Panc1 (cell line): ENCODE measurements around the gene NLRC5. TPM values are rescaled to one million over a fixed set of nuclear protein-coding genes. Genes with fewer than 3 reads are reported as not detected.

Source experiments
- ATAC-seq: fragments of 200-7000 bp; cut with Tn5 transposase; 2 replicates; pipeline ENCODE4 v1.9.1; 2020; ENCODE audit warnings: mild to moderate bottlenecking, moderate library complexity
- BruUV-seq: library from RNA; stranded (reverse); fragments of 400-500 nt; replicated peaks from 2 replicates; lab custom pipeline; 2021; lab: Mats Ljungman, UMichigan
- CTCF ChIA-PET: fragments of 300-600 bp; sonication (Branson Sonifier 250); formaldehyde crosslinking; loops from one replicate; lab custom pipeline; 2022; ENCODE audit warnings: antibody characterized with exemption; lab: Charles Lee
- POLR2A ChIA-PET: fragments of 300-600 bp; sonication (Branson Sonifier 250); formaldehyde crosslinking; loops from one replicate; lab custom pipeline; 2022; ENCODE audit warnings: antibody characterized with exemption; lab: Charles Lee
- DNase-seq: peaks from one replicate; pipeline ENCODE4 v3.0.0-alpha.2; 2010; ENCODE audit warnings: low read depth, low spot score
- H3K27ac ChIP-seq: 2 replicates; pipeline ENCODE4 v1.5.1; 2011; ENCODE audit warnings: mild to moderate bottlenecking, low read length, inconsistent platforms
- H3K27me3 ChIP-seq: fragments of 200-500 bp; sonication (Bioruptor generic); 2 replicates; pipeline ENCODE4 v1.6.0; 2014; ENCODE audit warnings: low read length, inconsistent platforms; ENCODE audit not compliant: control insufficient read depth, insufficient read depth
- H3K36me3 ChIP-seq: fragments of 200-500 bp; sonication (Bioruptor generic); 2 replicates; pipeline ENCODE4 v1.5.1; 2014; ENCODE audit warnings: inconsistent platforms, mild to moderate bottlenecking, low read length, moderate library complexity; ENCODE audit not compliant: control insufficient read depth, insufficient read depth
- H3K4me1 ChIP-seq: 2 replicates; pipeline ENCODE4 v1.5.1; 2011; ENCODE audit warnings: inconsistent platforms, mild to moderate bottlenecking, low read length, moderate library complexity; ENCODE audit not compliant: control insufficient read depth, insufficient read depth
- H3K4me3 ChIP-seq, 2 experiments: 2 replicates each; pipeline ENCODE4 v1.5.1; 2011 to 2012; ENCODE audit warnings: low read depth in 2 of 2, low read length in 2 of 2, mild to moderate bottlenecking in 2 of 2, inconsistent platforms in 1 of 2, moderate library complexity in 1 of 2
- H3K9me3 ChIP-seq: fragments of 200-500 bp; sonication (Bioruptor generic); 2 replicates; pipeline ENCODE4 v1.5.1; 2014; ENCODE audit warnings: low read depth, mild to moderate bottlenecking, inconsistent platforms, low read length, moderate library complexity; ENCODE audit not compliant: control insufficient read depth, insufficient read depth
- POLR2AphosphoS5 ChIP-seq: IDR thresholded peaks from 2 replicates; pipeline ENCODE4 v1.6.1; 2012; ENCODE audit warnings: mild to moderate bottlenecking, low read depth, low read length, moderate library complexity
- SIN3A ChIP-seq: IDR thresholded peaks from 2 replicates; pipeline ENCODE4 v1.6.1; 2012; ENCODE audit warnings: low read depth, mild to moderate bottlenecking, low read length, moderate library complexity, borderline replicate concordance; ENCODE audit not compliant: insufficient read depth
- TCF7L2 ChIP-seq: IDR thresholded peaks from 2 replicates; pipeline ENCODE4 v1.6.1; 2011; ENCODE audit warnings: mild to moderate bottlenecking, low read depth, low read length, inconsistent platforms
- in situ Hi-C: cut with HindIII; loops from 2 replicates; pipeline ENCODE4 v1.10.0; 2016; ENCODE audit warnings: low sequenced_read_pairs, low pct_unique_long_range_greater_than_20kb
- intact Hi-C: fragments of 100-400 bp; cut with micrococcal nuclease; formaldehyde crosslinking; loops from one replicate; pipeline ENCODE4 v1.10.0; 2022; ENCODE audit not compliant: unreplicated experiment
- total RNA-seq: library from RNA; stranded (reverse); gene quantifications from one replicate; pipeline ENCODE4 v1.2.1, GENCODE V29; 2021; ENCODE audit not compliant: unreplicated experiment
- TF ChIP-seq, protein P1 (sequence below), 2 experiments: IDR thresholded peaks; 2 replicates each; pipeline ENCODE4 v1.6.1; 2011 to 2012; ENCODE audit warnings: low read depth in 2 of 2, control low read depth in 1 of 2, low read length in 1 of 2, mild to moderate bottlenecking in 1 of 2, moderate library complexity in 1 of 2; ENCODE audit not compliant: insufficient read depth in 1 of 2
- TF ChIP-seq, protein P2 (sequence below): fragments of 450-650 bp; IDR thresholded peaks from 2 replicates; pipeline ENCODE4 v1.5.1; 2017; ENCODE audit warnings: mild to moderate bottlenecking

The NLRC5 gene
- total RNA-seq, 1 experiment from 2014 or later, result 8.8 TPM

GRCh38 chr16:56995136-56995805 is 5.9 kb downstream of the NLRC5 start:
- no TSS peak for BruUV-seq
- Histone ChIP-seq H3K27ac (no peak overlapping the region), H3K36me3 (no peaks in the 10 kb centered on the region), H3K27me3 (no peaks in the 10 kb centered on the region), H3K9me3 (no peaks in the 10 kb centered on the region), H3K4me1 (no peaks in the 10 kb centered on the region), H3K4me3 (no peak overlapping the region)
- CTCF ChIA-PET, result no interaction called here
- DNase-seq, result no peak
- TF ChIP-seq, protein P1, sequence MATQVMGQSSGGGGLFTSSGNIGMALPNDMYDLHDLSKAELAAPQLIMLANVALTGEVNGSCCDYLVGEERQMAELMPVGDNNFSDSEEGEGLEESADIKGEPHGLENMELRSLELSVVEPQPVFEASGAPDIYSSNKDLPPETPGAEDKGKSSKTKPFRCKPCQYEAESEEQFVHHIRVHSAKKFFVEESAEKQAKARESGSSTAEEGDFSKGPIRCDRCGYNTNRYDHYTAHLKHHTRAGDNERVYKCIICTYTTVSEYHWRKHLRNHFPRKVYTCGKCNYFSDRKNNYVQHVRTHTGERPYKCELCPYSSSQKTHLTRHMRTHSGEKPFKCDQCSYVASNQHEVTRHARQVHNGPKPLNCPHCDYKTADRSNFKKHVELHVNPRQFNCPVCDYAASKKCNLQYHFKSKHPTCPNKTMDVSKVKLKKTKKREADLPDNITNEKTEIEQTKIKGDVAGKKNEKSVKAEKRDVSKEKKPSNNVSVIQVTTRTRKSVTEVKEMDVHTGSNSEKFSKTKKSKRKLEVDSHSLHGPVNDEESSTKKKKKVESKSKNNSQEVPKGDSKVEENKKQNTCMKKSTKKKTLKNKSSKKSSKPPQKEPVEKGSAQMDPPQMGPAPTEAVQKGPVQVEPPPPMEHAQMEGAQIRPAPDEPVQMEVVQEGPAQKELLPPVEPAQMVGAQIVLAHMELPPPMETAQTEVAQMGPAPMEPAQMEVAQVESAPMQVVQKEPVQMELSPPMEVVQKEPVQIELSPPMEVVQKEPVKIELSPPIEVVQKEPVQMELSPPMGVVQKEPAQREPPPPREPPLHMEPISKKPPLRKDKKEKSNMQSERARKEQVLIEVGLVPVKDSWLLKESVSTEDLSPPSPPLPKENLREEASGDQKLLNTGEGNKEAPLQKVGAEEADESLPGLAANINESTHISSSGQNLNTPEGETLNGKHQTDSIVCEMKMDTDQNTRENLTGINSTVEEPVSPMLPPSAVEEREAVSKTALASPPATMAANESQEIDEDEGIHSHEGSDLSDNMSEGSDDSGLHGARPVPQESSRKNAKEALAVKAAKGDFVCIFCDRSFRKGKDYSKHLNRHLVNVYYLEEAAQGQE (IDR thresholded peaks at IDR 0.05; ENCODE audit: insufficient read depth in 1 of 2, low read depth in 2 of 2, low read length in 1 of 2), result no peak
- POLR2A ChIA-PET, result interaction anchor here (0.5 kb wide), 1 partner anchor 10 kb away, joined by 3 read pairs; no protein-coding TSS in a partner anchor
- in situ Hi-C loops (no loop called here), intact Hi-C loops (no loop called here)
- no peak for ATAC-seq

DNA sequence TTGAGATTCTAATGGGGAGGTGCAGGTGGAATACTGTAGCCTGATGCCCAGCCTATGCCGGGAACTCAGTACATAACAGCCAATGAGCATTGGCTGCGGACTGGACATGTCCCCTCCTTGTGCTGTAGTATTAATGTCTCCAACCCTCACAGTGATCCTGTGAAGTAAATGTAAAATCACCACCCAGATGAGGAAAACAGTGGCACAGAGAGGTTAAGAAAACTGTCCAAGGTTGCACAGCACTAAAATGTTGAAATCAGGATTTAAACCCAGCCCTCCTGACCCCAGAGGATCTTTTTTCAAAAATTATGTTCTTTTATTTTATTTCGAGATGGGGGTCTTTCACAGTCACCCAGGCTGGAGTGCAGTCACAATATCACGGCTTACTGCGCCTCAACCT is 7.9 kb downstream of the NLRC5 start:
- no peaks in the 10 kb centered on the region for H3K36me3 ChIP-seq
- ChIA-PET CTCF (no interaction called here), POLR2A (no interaction called here)
- in situ Hi-C loops, result no loop called here
- no peak overlapping the region for H3K4me3 ChIP-seq
- no peak for ATAC-seq
- H3K27ac ChIP-seq, result no peak overlapping the region
- intact Hi-C loops, result no loop called here
- H3K27me3 ChIP-seq, result no peaks in the 10 kb centered on the region
- no peak for DNase-seq
- no TSS peak for BruUV-seq
- no peaks in the 10 kb centered on the region for H3K9me3 ChIP-seq
- TF ChIP-seq, protein P2, sequence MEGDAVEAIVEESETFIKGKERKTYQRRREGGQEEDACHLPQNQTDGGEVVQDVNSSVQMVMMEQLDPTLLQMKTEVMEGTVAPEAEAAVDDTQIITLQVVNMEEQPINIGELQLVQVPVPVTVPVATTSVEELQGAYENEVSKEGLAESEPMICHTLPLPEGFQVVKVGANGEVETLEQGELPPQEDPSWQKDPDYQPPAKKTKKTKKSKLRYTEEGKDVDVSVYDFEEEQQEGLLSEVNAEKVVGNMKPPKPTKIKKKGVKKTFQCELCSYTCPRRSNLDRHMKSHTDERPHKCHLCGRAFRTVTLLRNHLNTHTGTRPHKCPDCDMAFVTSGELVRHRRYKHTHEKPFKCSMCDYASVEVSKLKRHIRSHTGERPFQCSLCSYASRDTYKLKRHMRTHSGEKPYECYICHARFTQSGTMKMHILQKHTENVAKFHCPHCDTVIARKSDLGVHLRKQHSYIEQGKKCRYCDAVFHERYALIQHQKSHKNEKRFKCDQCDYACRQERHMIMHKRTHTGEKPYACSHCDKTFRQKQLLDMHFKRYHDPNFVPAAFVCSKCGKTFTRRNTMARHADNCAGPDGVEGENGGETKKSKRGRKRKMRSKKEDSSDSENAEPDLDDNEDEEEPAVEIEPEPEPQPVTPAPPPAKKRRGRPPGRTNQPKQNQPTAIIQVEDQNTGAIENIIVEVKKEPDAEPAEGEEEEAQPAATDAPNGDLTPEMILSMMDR, result no peak
- TF ChIP-seq SIN3A, result no peak
- TF ChIP-seq POLR2AphosphoS5, result no peak
- TF ChIP-seq, protein P1 (IDR thresholded peaks at IDR 0.05; ENCODE audit: insufficient read depth in 1 of 2, low read depth in 2 of 2, low read length in 1 of 2), result no peak
- no peak for TF ChIP-seq TCF7L2
- no peaks in the 10 kb centered on the region for H3K4me1 ChIP-seq
